Neural progenitor cell (in vitro differentiated cells): ENCODE data around the gene ISCA2.

Experiments
- EZH2phosphoT487 ChIP-seq: fragments of 200-600 bp; sonication (generic); IDR thresholded peaks from 2 replicates; pipeline ENCODE4 v1.6.1; 2017; ENCODE audit warnings: antibody characterized with exemption
- TF ChIP-seq, protein P1 (sequence below): fragments of 200-600 bp; sonication (generic); IDR thresholded peaks from 2 replicates; pipeline ENCODE4 v1.5.1; 2017; ENCODE audit warnings: antibody characterized with exemption, mild to moderate bottlenecking

DNA sequence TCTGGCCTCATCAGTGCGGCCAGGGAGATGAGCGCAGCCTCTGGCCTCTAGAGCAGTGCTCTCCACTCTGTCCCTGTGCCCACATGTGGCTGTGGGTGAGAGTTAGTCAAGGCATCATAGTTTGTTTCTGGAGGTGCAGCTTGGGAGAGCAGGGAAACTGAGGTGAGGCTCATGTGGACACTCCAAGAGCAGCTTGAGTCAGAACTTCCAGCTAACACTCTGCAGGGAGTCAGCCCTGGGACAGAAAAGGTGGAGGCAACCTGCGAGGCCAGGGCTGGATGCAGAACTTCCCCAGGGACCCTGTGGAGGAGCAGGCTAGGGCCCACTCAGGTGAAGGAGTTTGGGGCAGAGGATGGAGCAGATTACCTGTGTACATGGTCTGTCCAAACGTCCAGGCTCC, 10.8 kb downstream of the ISCA2 start:
- TF ChIP-seq, protein P1, sequence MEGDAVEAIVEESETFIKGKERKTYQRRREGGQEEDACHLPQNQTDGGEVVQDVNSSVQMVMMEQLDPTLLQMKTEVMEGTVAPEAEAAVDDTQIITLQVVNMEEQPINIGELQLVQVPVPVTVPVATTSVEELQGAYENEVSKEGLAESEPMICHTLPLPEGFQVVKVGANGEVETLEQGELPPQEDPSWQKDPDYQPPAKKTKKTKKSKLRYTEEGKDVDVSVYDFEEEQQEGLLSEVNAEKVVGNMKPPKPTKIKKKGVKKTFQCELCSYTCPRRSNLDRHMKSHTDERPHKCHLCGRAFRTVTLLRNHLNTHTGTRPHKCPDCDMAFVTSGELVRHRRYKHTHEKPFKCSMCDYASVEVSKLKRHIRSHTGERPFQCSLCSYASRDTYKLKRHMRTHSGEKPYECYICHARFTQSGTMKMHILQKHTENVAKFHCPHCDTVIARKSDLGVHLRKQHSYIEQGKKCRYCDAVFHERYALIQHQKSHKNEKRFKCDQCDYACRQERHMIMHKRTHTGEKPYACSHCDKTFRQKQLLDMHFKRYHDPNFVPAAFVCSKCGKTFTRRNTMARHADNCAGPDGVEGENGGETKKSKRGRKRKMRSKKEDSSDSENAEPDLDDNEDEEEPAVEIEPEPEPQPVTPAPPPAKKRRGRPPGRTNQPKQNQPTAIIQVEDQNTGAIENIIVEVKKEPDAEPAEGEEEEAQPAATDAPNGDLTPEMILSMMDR = no peak
- no peak for TF ChIP-seq EZH2phosphoT487
